Measurements from ENCODE around the gene GALNT12.

The GALNT12 gene

DNA sequence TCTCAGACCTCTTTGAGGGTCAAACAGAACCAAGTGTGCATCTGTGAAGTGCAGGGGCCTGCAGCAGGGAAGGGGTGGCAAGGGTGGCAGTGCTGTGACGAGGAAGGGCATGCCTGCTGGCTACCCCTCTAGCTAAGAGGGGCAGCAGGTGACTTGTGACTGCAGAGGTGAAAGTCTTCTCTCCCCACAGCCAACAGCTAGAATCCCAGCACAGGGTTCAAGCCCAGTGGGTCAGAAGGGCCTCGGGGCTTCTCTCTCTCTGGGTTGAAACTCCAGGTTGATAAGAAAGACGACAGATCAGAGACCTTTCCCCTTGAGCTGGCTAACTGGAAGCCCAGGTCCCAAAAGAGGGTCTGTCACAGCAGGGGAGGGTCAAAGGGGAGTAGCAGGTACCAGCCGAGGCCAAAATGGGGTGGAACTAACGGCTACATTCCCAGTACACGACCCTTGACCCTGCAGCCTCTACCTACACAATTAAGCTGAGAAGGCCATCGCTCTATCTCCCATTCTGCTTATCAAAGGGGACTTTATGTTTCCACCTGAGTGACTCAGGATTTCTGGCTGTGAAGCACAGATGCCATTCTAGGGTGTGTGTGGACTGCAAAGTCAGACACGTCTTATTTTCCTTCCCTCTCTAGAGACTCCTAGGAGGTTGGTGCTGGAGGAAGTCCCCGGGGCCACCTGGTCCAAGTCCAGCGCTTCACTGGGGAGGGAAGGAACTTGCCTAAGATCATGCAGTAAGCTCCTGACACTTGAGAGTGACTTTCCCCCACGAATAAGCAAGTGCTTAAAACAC lies 25.7 kb upstream of the GALNT12 start:
- DNase-seq: no peak

GRCh38 chr9:98783518-98784226 lies 23.8 kb upstream of the GALNT12 start:
- no peak for DNase-seq

DNA sequence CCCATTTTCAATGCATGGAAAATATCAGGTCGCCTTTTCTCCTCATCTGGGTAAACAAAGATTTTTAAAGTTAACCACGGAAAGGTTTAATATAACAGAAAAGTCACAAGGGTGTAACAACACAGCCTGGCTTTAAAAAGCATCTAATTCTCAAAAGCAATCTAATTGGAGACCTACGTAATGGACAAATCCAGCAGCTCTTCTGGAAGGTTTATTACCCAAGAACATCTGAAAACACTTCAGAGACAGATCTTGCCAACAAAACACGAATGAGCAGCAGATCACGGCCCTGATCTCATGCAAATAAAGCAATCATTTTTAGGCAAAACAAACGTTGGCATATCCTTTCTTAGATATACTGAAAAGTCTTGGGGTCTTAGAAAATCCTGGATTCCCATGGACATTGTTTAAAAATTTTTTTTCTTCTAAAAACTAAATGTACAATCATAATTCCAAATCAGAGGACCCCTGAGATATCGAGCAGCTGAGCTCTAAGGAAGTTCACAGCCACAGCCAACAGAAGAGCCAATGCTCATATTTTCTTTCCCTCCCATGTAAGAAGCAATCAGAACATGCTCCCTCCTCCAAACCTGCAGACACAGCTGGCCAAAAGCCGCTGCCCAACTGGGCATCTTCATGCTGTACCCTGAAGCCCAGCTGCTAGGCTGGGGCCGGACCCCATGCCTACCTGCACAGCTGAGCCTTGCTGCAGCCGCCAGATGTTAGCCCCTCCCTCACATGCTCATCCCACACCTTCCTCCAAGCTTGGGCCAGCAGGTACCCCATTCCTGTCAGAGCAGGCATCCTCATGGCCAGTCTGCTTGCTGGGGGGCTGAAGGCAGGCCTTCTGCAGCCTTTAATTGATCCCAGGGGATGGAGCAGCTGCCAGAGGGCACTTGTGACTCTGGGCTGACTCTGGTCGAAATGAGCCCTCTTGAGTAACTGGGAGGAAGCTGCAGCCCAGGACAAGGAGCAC lies 22.4 kb upstream of the GALNT12 start:
- DNase-seq: no peak

GRCh38 chr9:98786750-98787510 lies 20.5 kb upstream of the GALNT12 start:
- no peak for DNase-seq

DNA sequence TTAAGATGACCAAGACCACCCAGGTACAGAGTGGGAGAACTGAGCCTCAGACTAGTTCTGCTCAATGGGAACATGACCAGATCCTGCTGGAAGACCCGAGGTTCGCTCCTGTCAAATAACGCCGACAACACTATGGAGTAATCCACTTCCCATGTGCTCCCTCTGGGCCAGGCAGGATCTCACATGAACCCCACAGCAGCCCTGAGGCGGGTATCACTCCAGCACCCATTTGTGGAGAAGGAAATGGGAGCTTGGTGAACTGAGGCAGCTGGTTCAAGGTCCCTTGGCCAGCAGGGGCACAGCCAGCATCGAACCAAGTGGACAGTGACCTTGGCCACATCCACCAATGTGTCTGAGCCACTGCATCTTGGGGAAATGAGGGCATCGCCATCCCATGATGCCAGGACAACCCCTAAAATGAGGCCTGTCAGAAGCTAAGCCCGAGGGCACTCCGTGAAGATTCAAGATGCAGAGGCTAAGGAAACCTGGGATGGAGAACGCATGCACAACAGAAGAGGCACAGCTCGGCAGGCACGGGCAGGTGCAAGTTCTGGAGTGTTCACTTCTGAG lies 19.6 kb upstream of the GALNT12 start:
- DNase-seq: no peak

DNA sequence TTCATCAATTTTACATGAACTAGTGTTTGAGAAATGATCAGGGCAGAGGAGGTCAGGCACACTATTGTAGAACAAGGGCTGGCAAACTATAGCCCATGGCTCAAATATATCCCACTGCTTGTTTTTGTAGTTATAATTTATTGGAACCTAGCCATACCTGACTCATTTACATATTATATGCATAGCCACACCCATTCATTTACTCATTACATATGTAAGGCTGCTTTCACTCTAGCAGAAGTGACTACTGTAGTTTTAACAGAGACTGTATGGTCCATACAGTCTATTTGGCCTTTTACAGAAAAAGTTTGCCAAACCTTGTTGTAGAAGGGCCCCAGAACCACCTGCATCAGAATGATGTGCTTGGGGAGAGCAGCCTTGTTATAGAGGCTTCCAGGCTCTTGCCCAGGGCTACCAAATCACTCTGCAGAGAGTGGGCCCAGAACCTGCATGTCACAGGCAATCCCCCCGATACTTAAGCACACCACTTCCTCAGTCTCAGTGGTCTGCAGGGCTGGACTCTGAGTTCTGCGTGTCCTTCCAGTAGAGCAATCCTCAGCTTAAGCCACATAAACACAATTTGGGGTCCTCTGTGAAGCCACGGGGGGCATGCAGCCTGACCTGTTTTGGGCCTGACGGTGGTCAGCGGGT lies 17.9 kb upstream of the GALNT12 start:
- no peak for DNase-seq

- DNase-seq: peak in 1 of 14 donors; percentile 61
These were observed 17.2 kb upstream of the GALNT12 start for GRCh38 chr9:98790134-98790841.

DNA sequence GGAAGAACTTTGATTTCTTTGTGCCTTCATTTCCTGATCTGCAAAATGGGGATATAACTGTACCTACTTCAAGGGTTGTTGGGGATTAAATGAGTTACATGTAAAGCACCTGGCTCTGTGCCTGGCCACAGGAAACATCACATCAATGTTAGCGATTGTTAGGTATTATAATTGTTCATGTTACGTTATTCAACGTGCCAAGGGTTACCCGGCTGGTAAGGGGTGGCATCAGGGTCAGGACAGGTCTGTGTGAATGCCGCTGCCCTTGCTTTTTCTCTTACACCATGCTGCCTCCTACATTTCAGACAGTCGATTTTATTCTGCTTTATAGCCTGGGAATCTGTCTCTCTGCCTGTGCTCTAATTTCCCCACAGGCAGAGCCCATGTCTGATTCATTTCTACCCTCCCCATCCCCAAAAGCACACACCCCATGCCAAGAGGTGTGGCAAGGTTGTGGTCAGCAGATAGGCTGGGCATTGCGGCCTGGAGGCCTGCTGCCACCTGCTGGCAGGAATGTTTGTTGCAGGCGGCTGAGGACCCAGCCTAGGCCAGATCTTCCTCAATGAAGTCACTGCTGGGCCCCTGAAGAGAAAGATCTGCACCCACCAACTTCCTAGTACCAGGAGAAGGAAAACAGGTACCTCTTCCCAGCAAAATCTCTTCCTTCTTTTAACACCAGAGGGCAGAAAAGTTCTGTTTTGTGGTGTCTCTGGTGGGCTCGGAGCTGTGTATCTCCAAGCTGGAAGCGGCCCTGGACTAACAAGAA lies 16.4 kb upstream of the GALNT12 start:
- DNase-seq: peak in 13 of 14 donors; percentile 15 to 81 (median 61)

- DNase-seq: no peak
These were observed 15.6 kb upstream of the GALNT12 start for GRCh38 chr9:98791608-98792490.

- DNase-seq: peak in 1 of 14 donors; percentile 29
These were observed 14.4 kb upstream of the GALNT12 start for GRCh38 chr9:98793031-98793430.

GRCh38 chr9:98794802-98795201 lies 12.7 kb upstream of the GALNT12 start:
- DNase-seq: peak in 1 of 14 donors; percentile 22

DNA sequence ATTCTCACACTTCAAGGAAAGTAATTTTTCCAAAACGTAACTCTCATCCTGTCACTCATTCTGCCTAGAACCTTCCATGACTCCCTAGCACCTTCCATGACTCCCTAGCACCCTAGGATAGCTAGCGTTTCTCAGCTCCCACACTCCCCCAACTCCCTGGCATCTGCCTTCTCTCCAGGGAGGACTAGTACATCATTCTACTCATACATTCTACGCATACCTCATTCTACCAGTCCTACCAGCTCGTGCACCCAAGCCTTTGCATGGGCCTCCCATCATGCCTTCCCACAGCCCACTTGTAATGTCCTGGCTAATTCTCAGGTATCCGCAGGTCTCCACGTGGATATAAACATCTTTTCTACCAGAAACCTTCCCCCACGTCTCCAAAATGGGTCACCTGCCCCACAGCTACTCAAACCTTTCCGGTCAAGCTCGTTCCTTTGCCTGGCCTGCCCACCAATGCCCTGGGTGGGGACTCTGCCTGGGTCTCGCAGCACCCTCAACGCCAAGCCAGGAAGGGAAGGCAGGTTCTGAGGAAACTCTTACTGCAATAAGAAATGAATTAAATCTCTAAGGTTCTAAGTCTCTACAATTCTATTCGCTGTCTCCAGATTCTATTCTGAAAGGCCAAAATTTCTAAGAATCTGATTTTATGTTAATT lies 12.0 kb upstream of the GALNT12 start:
- DNase-seq: no peak

DNA sequence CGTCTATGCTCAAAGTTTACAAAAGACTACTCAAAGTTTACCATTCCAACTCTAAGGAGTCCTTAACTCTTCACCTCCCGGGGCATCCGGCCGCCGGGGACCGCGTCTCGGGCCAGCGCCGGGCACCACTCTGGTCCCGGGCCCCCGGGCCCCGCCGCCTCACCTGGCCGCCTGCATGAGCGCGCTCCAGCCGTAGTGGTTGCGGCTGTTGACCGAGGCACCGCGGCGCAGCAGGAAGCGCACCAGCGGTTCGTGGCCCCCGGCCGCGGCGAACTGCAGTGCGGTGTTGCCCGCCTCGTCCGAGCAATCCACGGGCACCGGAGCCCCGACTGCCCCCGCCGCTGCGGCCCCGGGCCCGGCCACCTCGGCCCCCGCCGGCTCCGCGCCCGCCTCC lies 11.5 kb upstream of the GALNT12 start:
- DNase-seq: peak in 2 of 14 donors; percentile 55 to 62

DNA sequence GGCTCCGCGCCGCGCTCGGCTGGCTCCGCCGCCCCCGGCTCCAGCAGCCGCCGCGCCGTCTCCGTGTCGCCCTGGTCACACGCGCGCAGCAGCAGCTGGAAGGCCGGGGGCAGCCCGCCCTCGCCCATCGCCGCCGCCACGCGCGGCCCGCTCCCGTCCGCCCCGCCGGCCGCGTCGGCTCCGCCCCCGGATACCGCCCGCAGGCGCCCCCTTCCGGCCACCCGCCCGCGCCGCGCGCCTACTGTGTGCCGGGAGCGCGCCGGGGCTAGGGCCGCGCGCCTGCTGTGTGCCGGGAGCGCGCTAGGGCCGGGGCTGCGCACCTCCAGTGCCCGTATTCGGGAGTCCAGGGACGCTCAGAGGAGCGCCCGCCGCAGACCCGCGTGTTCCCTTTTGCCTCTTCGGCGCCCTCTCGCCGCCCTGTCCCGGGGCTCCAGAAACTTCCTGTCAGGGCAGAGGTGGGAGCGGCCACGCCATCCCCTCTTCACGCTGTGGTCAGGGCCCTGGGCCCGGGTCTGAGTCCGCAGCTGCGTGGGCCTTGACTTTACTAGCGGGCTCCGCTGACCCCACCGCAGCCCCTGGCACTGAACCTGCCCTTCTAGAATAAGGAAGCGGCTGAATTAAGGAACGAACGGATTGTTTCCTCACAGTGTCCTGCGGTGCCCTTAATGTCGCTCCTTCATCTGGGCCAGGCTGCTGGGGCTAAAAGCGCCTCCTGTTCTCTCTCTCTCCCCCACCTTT lies 10.9 kb upstream of the GALNT12 start, which contains the start of gene ANKS6:
Gene ANKS6 (minus strand): TSS at position 192 of the 738 bp plus-strand sequence. CDS start 64 bp downstream, at position 128.
- peak in 13 of 14 donors; percentile 20 to 89 (median 63) for DNase-seq

DNA sequence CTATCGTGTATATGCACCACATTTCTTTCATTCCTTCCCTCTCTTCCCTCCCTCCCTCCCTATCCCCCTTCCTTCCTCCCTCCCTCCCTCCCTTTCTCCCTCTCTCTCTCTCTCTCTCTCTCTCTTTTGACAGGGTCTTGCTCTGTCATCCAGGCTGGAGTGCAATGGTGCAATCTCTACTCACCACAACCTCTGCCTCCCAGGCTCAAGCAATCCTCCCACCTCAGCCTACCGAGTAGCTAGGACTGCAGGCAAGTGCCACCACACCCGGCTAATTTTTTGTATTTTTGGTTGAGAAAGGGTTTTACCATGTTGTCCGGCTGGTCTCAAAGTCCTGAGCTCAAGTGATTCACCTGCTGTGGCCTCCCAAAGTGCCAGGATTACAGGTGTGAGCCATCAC lies 10.0 kb upstream of the GALNT12 start:
- no peak for DNase-seq

DNA sequence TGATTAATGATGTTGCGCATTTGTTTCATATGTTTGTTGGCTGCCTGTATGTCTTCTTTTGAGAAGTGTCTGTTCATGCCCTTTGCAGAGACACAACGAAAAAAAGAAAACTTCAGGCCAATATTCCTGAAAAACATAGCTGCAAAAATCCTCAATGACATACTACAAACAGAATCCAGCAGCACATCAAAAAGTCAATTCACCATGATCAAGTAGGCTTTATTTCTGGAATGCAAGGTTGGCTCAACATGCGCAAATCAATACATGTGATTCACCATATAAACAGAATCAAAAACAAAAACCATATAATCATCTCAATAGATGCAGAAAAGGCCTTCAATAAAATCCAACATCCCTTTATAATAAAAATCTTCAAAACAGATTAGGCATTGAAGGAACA lies 9.2 kb upstream of the GALNT12 start:
- no peak for DNase-seq

- peak in 1 of 14 donors; percentile 84 for DNase-seq
These were observed 5.9 kb upstream of the GALNT12 start for GRCh38 chr9:98801561-98801960.
